NCI-H1048 (cell line): ENCODE measurements around the gene SRR.

ENCODE experiments used
- DNase-seq: peaks from one replicate; lab custom pipeline; 2025; lab: John Stamatoyannopoulos, UW

The SRR gene

GRCh38 chr17:2371183-2372130 lies 67.7 kb downstream of the SRR start:
- no peak for DNase-seq

GRCh38 chr17:2372180-2372579 lies 68.4 kb downstream of the SRR start:
- no peak for DNase-seq

- no peak for DNase-seq
Observed at GRCh38 chr17:2372681-2373080, 68.9 kb downstream of the SRR start.

- DNase-seq = no peak
Observed at GRCh38 chr17:2373179-2373578, 69.4 kb downstream of the SRR start.
